Ishikawa (cell line): ENCODE measurements around the gene PLIN1.

Experiments used
- CEBPB ChIP-seq: IDR thresholded peaks from 2 replicates; pipeline ENCODE4 v1.6.1; 2012
- CREB1 ChIP-seq: IDR thresholded peaks from 2 replicates; pipeline ENCODE4 v1.6.1; 2012; ENCODE audit warnings: low read depth
- EGR1 ChIP-seq: IDR thresholded peaks from 2 replicates; pipeline ENCODE4 v1.6.1; 2012
- EP300 ChIP-seq: IDR thresholded peaks from 2 replicates; pipeline ENCODE4 v1.6.1; 2012; ENCODE audit warnings: borderline replicate concordance
- FOXM1 ChIP-seq: IDR thresholded peaks from 2 replicates; pipeline ENCODE4 v1.6.1; 2012; ENCODE audit warnings: low read depth, borderline replicate concordance
- MAX ChIP-seq: IDR thresholded peaks from 2 replicates; pipeline ENCODE4 v1.6.1; 2012
- NFIC ChIP-seq: IDR thresholded peaks from 2 replicates; pipeline ENCODE4 v1.6.1; 2012
- RAD21 ChIP-seq: IDR thresholded peaks from 2 replicates; pipeline ENCODE4 v1.6.1; 2012; ENCODE audit warnings: low read depth
- TAF1 ChIP-seq: IDR thresholded peaks from 2 replicates; pipeline ENCODE4 v1.6.1; 2012; ENCODE audit warnings: low read depth, mild to moderate bottlenecking
- TCF12 ChIP-seq: IDR thresholded peaks from 2 replicates; pipeline ENCODE4 v1.6.1; 2012; ENCODE audit warnings: low read depth
- TEAD4 ChIP-seq: IDR thresholded peaks from 2 replicates; pipeline ENCODE4 v1.6.1; 2012
- YY1 ChIP-seq: IDR thresholded peaks from 2 replicates; pipeline ENCODE4 v1.6.1; 2012; ENCODE audit warnings: low read depth
- ZBTB7A ChIP-seq: IDR thresholded peaks from 2 replicates; pipeline ENCODE4 v1.6.1; 2012; ENCODE audit warnings: low read depth
- TF ChIP-seq, protein P1 (sequence below): IDR thresholded peaks from 2 replicates; pipeline ENCODE4 v1.6.1; 2012
- TF ChIP-seq, protein P2 (sequence below): IDR thresholded peaks from 2 replicates; pipeline ENCODE4 v1.6.1; 2012; ENCODE audit warnings: low read depth, mild to moderate bottlenecking

Gene PLIN1

DNA sequence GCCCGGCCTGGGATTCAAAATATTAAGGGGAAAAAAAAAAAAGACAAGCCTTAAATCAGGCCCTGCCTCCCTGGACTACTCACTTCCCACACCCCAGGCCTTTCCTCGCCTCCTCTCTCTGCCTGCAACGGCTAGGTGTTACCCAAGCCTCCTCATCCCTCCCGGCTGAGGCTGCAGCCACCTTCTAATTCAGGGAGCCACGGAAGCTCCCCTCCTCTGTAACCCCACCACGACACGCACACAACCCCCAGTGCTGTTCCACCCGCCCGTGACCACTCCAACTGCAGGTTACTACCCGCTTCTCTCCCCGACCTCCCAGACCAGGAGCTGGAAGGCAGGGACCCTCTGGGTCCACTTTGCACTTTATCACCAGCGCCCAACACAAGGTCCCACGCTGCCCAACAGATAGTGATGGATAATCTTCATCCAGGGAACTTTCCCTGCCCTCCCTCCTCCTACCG is 24.8 kb downstream of the PLIN1 start:
- TF ChIP-seq CREB1 (no peak), NFIC (no peak), YY1 (no peak), EP300 (no peak), EGR1 (no peak), RAD21 (no peak), CEBPB (no peak), TAF1 (no peak), ZBTB7A (no peak), TEAD4 (no peak), FOXM1 (no peak), MAX (no peak), TCF12 (no peak)
- TF ChIP-seq, protein P1, sequence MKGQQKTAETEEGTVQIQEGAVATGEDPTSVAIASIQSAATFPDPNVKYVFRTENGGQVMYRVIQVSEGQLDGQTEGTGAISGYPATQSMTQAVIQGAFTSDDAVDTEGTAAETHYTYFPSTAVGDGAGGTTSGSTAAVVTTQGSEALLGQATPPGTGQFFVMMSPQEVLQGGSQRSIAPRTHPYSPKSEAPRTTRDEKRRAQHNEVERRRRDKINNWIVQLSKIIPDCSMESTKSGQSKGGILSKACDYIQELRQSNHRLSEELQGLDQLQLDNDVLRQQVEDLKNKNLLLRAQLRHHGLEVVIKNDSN = no peak
- TF ChIP-seq, protein P2, sequence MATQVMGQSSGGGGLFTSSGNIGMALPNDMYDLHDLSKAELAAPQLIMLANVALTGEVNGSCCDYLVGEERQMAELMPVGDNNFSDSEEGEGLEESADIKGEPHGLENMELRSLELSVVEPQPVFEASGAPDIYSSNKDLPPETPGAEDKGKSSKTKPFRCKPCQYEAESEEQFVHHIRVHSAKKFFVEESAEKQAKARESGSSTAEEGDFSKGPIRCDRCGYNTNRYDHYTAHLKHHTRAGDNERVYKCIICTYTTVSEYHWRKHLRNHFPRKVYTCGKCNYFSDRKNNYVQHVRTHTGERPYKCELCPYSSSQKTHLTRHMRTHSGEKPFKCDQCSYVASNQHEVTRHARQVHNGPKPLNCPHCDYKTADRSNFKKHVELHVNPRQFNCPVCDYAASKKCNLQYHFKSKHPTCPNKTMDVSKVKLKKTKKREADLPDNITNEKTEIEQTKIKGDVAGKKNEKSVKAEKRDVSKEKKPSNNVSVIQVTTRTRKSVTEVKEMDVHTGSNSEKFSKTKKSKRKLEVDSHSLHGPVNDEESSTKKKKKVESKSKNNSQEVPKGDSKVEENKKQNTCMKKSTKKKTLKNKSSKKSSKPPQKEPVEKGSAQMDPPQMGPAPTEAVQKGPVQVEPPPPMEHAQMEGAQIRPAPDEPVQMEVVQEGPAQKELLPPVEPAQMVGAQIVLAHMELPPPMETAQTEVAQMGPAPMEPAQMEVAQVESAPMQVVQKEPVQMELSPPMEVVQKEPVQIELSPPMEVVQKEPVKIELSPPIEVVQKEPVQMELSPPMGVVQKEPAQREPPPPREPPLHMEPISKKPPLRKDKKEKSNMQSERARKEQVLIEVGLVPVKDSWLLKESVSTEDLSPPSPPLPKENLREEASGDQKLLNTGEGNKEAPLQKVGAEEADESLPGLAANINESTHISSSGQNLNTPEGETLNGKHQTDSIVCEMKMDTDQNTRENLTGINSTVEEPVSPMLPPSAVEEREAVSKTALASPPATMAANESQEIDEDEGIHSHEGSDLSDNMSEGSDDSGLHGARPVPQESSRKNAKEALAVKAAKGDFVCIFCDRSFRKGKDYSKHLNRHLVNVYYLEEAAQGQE = no peak

GRCh38 chr15:89653578-89653977 is 25.6 kb downstream of the PLIN1 start:
- TF ChIP-seq TAF1 (no peak), ZBTB7A (no peak), FOXM1 (no peak), CREB1 (no peak), YY1 (no peak), EGR1 (no peak), NFIC (no peak), EP300 (no peak), CEBPB (no peak)

- no peak for TF ChIP-seq EP300
- no peak for TF ChIP-seq CEBPB
- no peak for TF ChIP-seq EGR1
- TF ChIP-seq, protein P2 = no peak
- TF ChIP-seq TEAD4 = no peak
Observed at GRCh38 chr15:89652666-89653065, 26.5 kb downstream of the PLIN1 start.

DNA sequence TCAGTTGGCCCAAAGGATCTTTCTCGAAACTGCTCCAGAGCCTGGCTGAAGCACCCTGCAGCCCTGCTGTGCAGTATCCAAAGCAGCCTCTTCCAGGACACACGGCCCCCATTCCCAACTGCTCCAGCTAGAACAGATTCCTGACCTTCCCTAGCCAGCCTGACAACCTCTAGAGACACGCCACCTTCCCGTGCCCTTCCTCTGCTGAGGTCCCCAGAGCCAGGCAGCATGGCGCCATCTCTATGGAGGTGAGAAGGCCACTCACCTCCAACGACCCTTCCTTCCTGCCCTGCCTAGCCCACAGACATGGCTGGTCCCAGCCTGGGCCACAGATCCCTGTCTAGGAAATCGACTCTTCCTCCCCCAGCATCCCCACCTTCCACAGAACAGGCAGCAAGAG is 27.0 kb downstream of the PLIN1 start:
- TF ChIP-seq MAX = no peak
- no peak for TF ChIP-seq ZBTB7A

- TF ChIP-seq TCF12 (no peak), ZBTB7A (no peak), TAF1 (no peak), TEAD4 (no peak)
Observed at GRCh38 chr15:89649716-89650115, 29.5 kb downstream of the PLIN1 start.

GRCh38 chr15:89649013-89649625 is 30.0 kb downstream of the PLIN1 start:
- TF ChIP-seq MAX (no peak), CEBPB (no peak), TAF1 (no peak), FOXM1 (no peak), TCF12 (no peak), EP300 (no peak), NFIC (no peak), YY1 (no peak), CREB1 (no peak), ZBTB7A (no peak), RAD21 (no peak), TEAD4 (no peak), EGR1 (no peak)
- TF ChIP-seq, protein P1 = no peak
- TF ChIP-seq, protein P2 = no peak
